HEK293T (cell line): ENCODE measurements around the gene NDEL1.
A peak's percentile ranks its signal among the peaks of the same experiment; 100 is the strongest.

ENCODE experiments used
- BHLHE40 ChIP-seq: fragments of 450-650 bp; IDR thresholded peaks from 2 replicates; pipeline ENCODE4 v1.6.1; 2016; ENCODE audit warnings: mild to moderate bottlenecking, moderate library complexity, borderline replicate concordance
- CTBP1 ChIP-seq: fragments of 450-650 bp; IDR thresholded peaks from 2 replicates; pipeline ENCODE4 v1.6.1; 2016; ENCODE audit warnings: borderline replicate concordance
- ELF4 ChIP-seq: fragments of 450-650 bp; IDR thresholded peaks from 2 replicates; pipeline ENCODE4 v1.6.1; 2017; ENCODE audit warnings: antibody characterized with exemption
- FOXK2 ChIP-seq: fragments of 450-650 bp; IDR thresholded peaks from 2 replicates; pipeline ENCODE4 v1.6.1; 2016; ENCODE audit warnings: mild to moderate bottlenecking
- FOXM1 ChIP-seq: fragments of 450-650 bp; IDR thresholded peaks from 2 replicates; pipeline ENCODE4 v1.6.1; 2017; ENCODE audit warnings: mild to moderate bottlenecking, borderline replicate concordance
- LEF1 ChIP-seq: fragments of 450-650 bp; IDR thresholded peaks from 2 replicates; pipeline ENCODE4 v1.6.1; 2017; ENCODE audit warnings: mild to moderate bottlenecking, borderline replicate concordance
- NFRKB ChIP-seq: fragments of 450-650 bp; IDR thresholded peaks from 2 replicates; pipeline ENCODE4 v1.6.1; 2016; ENCODE audit warnings: mild to moderate bottlenecking, moderate library complexity
- PKNOX1 ChIP-seq: fragments of 450-650 bp; IDR thresholded peaks from 2 replicates; pipeline ENCODE4 v1.6.1; 2016
- SP1 ChIP-seq: fragments of 450-650 bp; IDR thresholded peaks from 2 replicates; pipeline ENCODE4 v1.6.1; 2017
- SUZ12 ChIP-seq: fragments of 450-650 bp; IDR thresholded peaks from 2 replicates; pipeline ENCODE4 v1.6.1; 2016; ENCODE audit warnings: mild to moderate bottlenecking
- ZNF384 ChIP-seq: fragments of 450-650 bp; IDR thresholded peaks from 2 replicates; pipeline ENCODE4 v1.6.1; 2016

DNA sequence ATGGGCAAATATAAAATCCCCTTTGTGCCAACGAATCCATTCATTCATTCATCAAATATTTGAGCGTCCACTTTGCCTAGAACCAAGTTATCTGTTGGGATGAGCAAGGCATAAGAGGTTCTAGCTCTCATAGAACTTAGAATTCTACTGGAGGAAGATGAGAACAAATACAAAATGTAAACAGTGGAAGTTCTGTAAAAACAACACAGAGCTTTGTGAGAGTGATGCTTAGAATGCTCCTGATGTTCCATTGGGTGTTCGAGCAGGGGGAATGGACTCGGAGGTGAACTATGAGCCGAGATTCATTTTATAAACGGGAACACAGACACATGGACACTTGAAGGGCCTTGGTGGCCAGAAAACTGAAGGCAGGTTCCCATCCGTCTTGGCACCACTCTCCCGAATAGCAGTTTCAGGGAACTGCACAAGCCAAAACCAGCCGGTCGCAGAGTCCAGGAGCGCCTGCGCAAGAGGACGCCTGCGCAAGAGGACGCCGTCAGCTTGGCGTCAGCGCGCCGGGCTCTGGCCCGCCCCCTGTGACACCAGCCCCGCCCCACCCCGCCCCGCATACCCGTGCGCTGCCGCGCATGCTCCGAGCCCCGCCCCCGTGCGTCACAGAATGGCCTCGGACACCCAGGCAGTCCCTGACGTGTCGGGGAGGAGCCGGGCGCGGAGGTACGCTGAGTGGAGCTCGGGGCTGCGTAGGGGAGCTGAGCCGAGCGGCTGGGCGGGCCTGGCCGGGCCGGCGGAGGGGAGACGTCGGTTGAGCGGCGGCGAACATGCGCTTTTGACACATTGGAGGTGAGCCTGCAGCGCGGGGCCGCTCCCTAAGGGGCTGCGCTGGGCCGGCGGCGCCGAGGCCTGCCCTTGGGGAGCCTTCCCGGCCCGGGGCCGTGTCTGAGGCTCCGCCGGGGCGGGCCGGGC is at the start of gene NDEL1:
- TF ChIP-seq BHLHE40 = no peak
- no peak for TF ChIP-seq SP1
- no peak for TF ChIP-seq SUZ12
- TF ChIP-seq NFRKB = no peak
- TF ChIP-seq ELF4 = no peak
- no peak for TF ChIP-seq ZNF384
- TF ChIP-seq CTBP1 = no peak
- TF ChIP-seq FOXM1 = no peak
- no peak for TF ChIP-seq FOXK2
- TF ChIP-seq PKNOX1 = peak; percentile 40; the same call in 1 of the 2 replicates
- TF ChIP-seq LEF1 = peak; percentile 67; the same call in 1 of the 2 replicates
